ENCODE results near the gene TECPR2.

The TECPR2 gene

GRCh38 chr14:102471921-102472790 is 109.4 kb downstream of the TECPR2 start:
- DNase-seq = no peak

GRCh38 chr14:102472791-102473150 is 110.0 kb downstream of the TECPR2 start:
- no peak for DNase-seq

GRCh38 chr14:102473559-102473958 is 110.8 kb downstream of the TECPR2 start:
- no peak for DNase-seq

- DNase-seq = no peak
Measured at GRCh38 chr14:102474934-102475333, 112.2 kb downstream of the TECPR2 start.

GRCh38 chr14:102479107-102479506 is 116.4 kb downstream of the TECPR2 start:
- DNase-seq = no peak

GRCh38 chr14:102479777-102480176 is 117.0 kb downstream of the TECPR2 start:
- DNase-seq = no peak

- DNase-seq = no peak
Measured at GRCh38 chr14:102481371-102481770, 118.6 kb downstream of the TECPR2 start.

- no peak for DNase-seq
Measured at GRCh38 chr14:102481791-102482238, 119.1 kb downstream of the TECPR2 start.

- no peak for DNase-seq
Measured at GRCh38 chr14:102484316-102484715, 121.6 kb downstream of the TECPR2 start.

GRCh38 chr14:102485693-102486512 is 123.2 kb downstream of the TECPR2 start:
- DNase-seq = no peak

- DNase-seq = no peak
Measured at GRCh38 chr14:102486513-102487203, 123.9 kb downstream of the TECPR2 start.

GRCh38 chr14:102487204-102487577 is 124.5 kb downstream of the TECPR2 start:
- DNase-seq = no peak

GRCh38 chr14:102490456-102490855 is 127.7 kb downstream of the TECPR2 start:
- DNase-seq = no peak

GRCh38 chr14:102491366-102491765 is 128.6 kb downstream of the TECPR2 start:
- no peak for DNase-seq

GRCh38 chr14:102491786-102492530 is 129.2 kb downstream of the TECPR2 start:
- no peak for DNase-seq

GRCh38 chr14:102492531-102492910 is 129.8 kb downstream of the TECPR2 start:
- DNase-seq = no peak

GRCh38 chr14:102493096-102493495 is 130.4 kb downstream of the TECPR2 start:
- no peak for DNase-seq

- DNase-seq = no peak
Measured at GRCh38 chr14:102493585-102493984, 130.8 kb downstream of the TECPR2 start.

- DNase-seq = no peak
Measured at GRCh38 chr14:102495491-102496330, 133.0 kb downstream of the TECPR2 start.

GRCh38 chr14:102496331-102496691 is 133.6 kb downstream of the TECPR2 start:
- DNase-seq = no peak

GRCh38 chr14:102496958-102497744 is 134.4 kb downstream of the TECPR2 start:
- no peak for DNase-seq

Data from activated CD4-positive, alpha-beta T cell treated with anti-CD3 and anti-CD28 coated beads, Interleukin-2, amount 50 U/mL, for 16 hours (primary cell).